Activated CD8-positive, alpha-beta T cell treated with anti-CD3 and anti-CD28 coated beads for 36 hours (primary cell): ENCODE results near the gene PEF1. TPM values are rescaled to one million over a fixed set of nuclear protein-coding genes. Genes with fewer than 3 reads are reported as not detected.

Experiments
- ATAC-seq: fragments of 200-7000 bp; cut with Tn5 transposase; one replicate; pipeline ENCODE4 v1.10.0; 2021; ENCODE audit warnings: mild to moderate bottlenecking, moderate library complexity
- CTCF ChIA-PET: fragments of 350-600 bp; sonication (Branson Sonifier 250); formaldehyde crosslinking; loops from one replicate; lab custom pipeline; 2021; ENCODE audit warnings: antibody characterized with exemption; lab: Charles Lee
- POLR2A ChIA-PET: fragments of 350-600 bp; sonication (Branson Sonifier 250); formaldehyde crosslinking; loops from one replicate; lab custom pipeline; 2021; ENCODE audit warnings: antibody characterized with exemption; lab: Charles Lee
- DNase-seq: peaks from one replicate; pipeline ENCODE4 v3.0.0-alpha.2; 2020
- H3K27ac Mint-ChIP-seq: one replicate; pipeline ENCODE4 v1.8.0; 2021; ENCODE audit warnings: mild to moderate bottlenecking, mixed read lengths
- H3K27me3 Mint-ChIP-seq: one replicate; pipeline ENCODE4 v1.8.0; 2021; ENCODE audit warnings: mixed read lengths
- H3K36me3 Mint-ChIP-seq: one replicate; pipeline ENCODE4 v1.8.0; 2021; ENCODE audit warnings: low read depth, mixed read lengths
- H3K4me1 Mint-ChIP-seq: one replicate; pipeline ENCODE4 v1.8.0; 2021; ENCODE audit warnings: low read depth, mixed read lengths
- H3K4me3 Mint-ChIP-seq: one replicate; pipeline ENCODE4 v1.8.0; 2021; ENCODE audit warnings: mild to moderate bottlenecking, moderate library complexity, mixed read lengths
- H3K9me3 Mint-ChIP-seq: one replicate; pipeline ENCODE4 v1.8.0; 2021; ENCODE audit warnings: mixed read lengths
- CTCF ChIP-seq: fragments of 200-600 bp; IDR thresholded peaks from one replicate; pipeline ENCODE4 v1.8.0; 2022; ENCODE audit warnings: antibody characterized with exemption, mild to moderate bottlenecking
- intact Hi-C: fragments of 100-400 bp; cut with micrococcal nuclease; formaldehyde crosslinking; loops from one replicate; pipeline ENCODE4 v1.10.0; 2022
- total RNA-seq, 2 experiments: library from RNA; stranded (reverse); gene quantifications; one replicate each; pipeline ENCODE4 v1.2.3, GENCODE V29; 2021

Gene PEF1
- total RNA-seq, 2 experiments from 2014 or later, result 58.1 to 61.9 TPM

GRCh38 chr1:31657972-31658510 lies 13.4 kb upstream of the PEF1 start:
- ChIA-PET CTCF (interaction anchor here (1.7 to 2.1 kb wide), 2 partner anchors 87 to 131 kb away, joined by 6 to 7 read pairs; no protein-coding TSS in a partner anchor), POLR2A (no interaction called here)
- Mint-ChIP-seq H3K27me3 (no peaks in the 10 kb centered on the region), H3K4me3 (no peak overlapping the region), H3K9me3 (no peaks in the 10 kb centered on the region), H3K36me3 (no peaks in the 10 kb centered on the region), H3K27ac (no peak overlapping the region), H3K4me1 (no peaks in the 10 kb centered on the region)
- intact Hi-C loops, result no loop called here
- DNase-seq (no peak), ATAC-seq (no peak)
- TF ChIP-seq CTCF, result no peak

GRCh38 chr1:31657020-31657804 lies 12.5 kb upstream of the PEF1 start:
- no peak for DNase-seq
- no peak overlapping the region for H3K27ac Mint-ChIP-seq
- intact Hi-C loops, result no loop called here
- ChIA-PET POLR2A (interaction anchor here (0.6 kb wide), 1 partner anchor 58 kb away, joined by 3 read pairs; no protein-coding TSS in a partner anchor), CTCF (interaction anchor here (2.1 kb wide), 1 partner anchor 88 kb away, joined by 6 read pairs; no protein-coding TSS in a partner anchor)
- no peak for ATAC-seq
- no peaks in the 10 kb centered on the region for H3K9me3 Mint-ChIP-seq
- no peak for TF ChIP-seq CTCF
- no peaks in the 10 kb centered on the region for H3K4me1 Mint-ChIP-seq
- no peaks in the 10 kb centered on the region for H3K36me3 Mint-ChIP-seq
- no peak overlapping the region for H3K4me3 Mint-ChIP-seq
- no peaks in the 10 kb centered on the region for H3K27me3 Mint-ChIP-seq

- ATAC-seq, result no peak
- Mint-ChIP-seq H3K27ac (no peak overlapping the region), H3K27me3 (no peaks in the 10 kb centered on the region), H3K9me3 (no peaks in the 10 kb centered on the region), H3K4me1 (no peaks in the 10 kb centered on the region), H3K36me3 (no peaks in the 10 kb centered on the region), H3K4me3 (no peak overlapping the region)
- CTCF ChIA-PET, result interaction anchor here (1.4 kb wide), 1 partner anchor 9 kb away, joined by 3 read pairs; no protein-coding TSS in a partner anchor
- intact Hi-C loops, result no loop called here
- TF ChIP-seq CTCF, result no peak
- no peak for DNase-seq
- POLR2A ChIA-PET, result no interaction called here
Observed at GRCh38 chr1:31655756-31656155, 11.1 kb upstream of the PEF1 start.

GRCh38 chr1:31655104-31655503 lies 10.4 kb upstream of the PEF1 start:
- TF ChIP-seq CTCF, result no peak
- intact Hi-C loops, result no loop called here
- no peak for DNase-seq
- no peaks in the 10 kb centered on the region for H3K27me3 Mint-ChIP-seq
- ChIA-PET POLR2A (no interaction called here), CTCF (interaction anchor here (1.4 kb wide), 1 partner anchor 9 kb away, joined by 3 read pairs; no protein-coding TSS in a partner anchor)
- H3K4me3 Mint-ChIP-seq, result no peak overlapping the region
- H3K4me1 Mint-ChIP-seq, result no peaks in the 10 kb centered on the region
- H3K9me3 Mint-ChIP-seq, result no peaks in the 10 kb centered on the region
- no peak overlapping the region for H3K27ac Mint-ChIP-seq
- ATAC-seq, result no peak
- H3K36me3 Mint-ChIP-seq, result no peaks in the 10 kb centered on the region

GRCh38 chr1:31654474-31654776 lies 9.7 kb upstream of the PEF1 start:
- DNase-seq (no peak), ATAC-seq (no peak)
- Mint-ChIP-seq H3K4me1 (no peaks in the 10 kb centered on the region), H3K27ac (no peak overlapping the region), H3K27me3 (no peaks in the 10 kb centered on the region), H3K4me3 (no peak overlapping the region), H3K9me3 (no peaks in the 10 kb centered on the region), H3K36me3 (no peaks in the 10 kb centered on the region)
- ChIA-PET POLR2A (no interaction called here), CTCF (no interaction called here)
- no peak for TF ChIP-seq CTCF
- intact Hi-C loops, result no loop called here
